B cell (primary cell): ENCODE results near the gene CHKA.

Source experiments
- EZH2 ChIP-seq: IDR thresholded peaks from 2 replicates; pipeline ENCODE4 v1.6.1; 2012; ENCODE audit warnings: borderline replicate concordance, low read depth, mild to moderate bottlenecking, moderate library complexity, low read length; ENCODE audit not compliant: insufficient read depth, poor library complexity, severe bottlenecking
- TF ChIP-seq, protein P1 (sequence below): fragments of 200-600 bp; IDR thresholded peaks from one replicate; pipeline ENCODE4 v1.8.0; 2022; ENCODE audit warnings: antibody characterized with exemption, mild to moderate bottlenecking

DNA sequence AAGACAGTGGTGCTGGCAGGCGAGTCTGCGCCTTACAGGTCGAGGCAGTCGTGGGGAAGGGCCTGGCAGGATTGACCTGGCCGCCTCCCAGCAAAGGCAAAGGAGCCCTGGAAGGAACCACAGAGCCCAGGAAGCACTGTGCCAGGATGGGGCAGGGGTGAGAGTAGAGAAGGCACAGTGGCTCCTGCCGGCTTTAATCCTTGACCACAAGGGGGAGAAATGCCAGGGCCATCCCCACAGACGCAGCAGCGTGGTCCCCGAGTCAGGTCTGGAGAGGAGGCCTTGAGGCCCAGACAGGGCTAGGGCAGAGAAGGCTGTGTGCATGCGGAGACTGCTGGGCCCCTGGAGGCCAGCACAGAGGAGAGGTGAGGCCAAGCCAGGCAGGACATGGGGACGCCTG is 100.6 kb downstream of the CHKA start:
- TF ChIP-seq, protein P1, sequence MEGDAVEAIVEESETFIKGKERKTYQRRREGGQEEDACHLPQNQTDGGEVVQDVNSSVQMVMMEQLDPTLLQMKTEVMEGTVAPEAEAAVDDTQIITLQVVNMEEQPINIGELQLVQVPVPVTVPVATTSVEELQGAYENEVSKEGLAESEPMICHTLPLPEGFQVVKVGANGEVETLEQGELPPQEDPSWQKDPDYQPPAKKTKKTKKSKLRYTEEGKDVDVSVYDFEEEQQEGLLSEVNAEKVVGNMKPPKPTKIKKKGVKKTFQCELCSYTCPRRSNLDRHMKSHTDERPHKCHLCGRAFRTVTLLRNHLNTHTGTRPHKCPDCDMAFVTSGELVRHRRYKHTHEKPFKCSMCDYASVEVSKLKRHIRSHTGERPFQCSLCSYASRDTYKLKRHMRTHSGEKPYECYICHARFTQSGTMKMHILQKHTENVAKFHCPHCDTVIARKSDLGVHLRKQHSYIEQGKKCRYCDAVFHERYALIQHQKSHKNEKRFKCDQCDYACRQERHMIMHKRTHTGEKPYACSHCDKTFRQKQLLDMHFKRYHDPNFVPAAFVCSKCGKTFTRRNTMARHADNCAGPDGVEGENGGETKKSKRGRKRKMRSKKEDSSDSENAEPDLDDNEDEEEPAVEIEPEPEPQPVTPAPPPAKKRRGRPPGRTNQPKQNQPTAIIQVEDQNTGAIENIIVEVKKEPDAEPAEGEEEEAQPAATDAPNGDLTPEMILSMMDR: no peak
- TF ChIP-seq EZH2: no peak
